Esophagus squamous epithelium (tissue), 4 donors: ENCODE measurements around the gene MYL5.

ENCODE experiments used
- CTCF ChIP-seq, 6 experiments: fragments of 450-650 bp in 4 of 6; fragments of 200-600 bp in 2 of 6; sonication (generic) in 2 of 6; IDR thresholded peaks; one replicate each; pipeline ENCODE4 v1.5.1; 2016 to 2019; ENCODE audit warnings: antibody characterized with exemption in 6 of 6, mild to moderate bottlenecking in 4 of 6, moderate library complexity in 4 of 6
- POLR2A ChIP-seq, 4 donors: fragments of 450-650 bp; IDR thresholded peaks; one replicate each; pipeline ENCODE4 v1.6.1; 2017; ENCODE audit warnings: antibody characterized with exemption in 4 of 4, mild to moderate bottlenecking in 4 of 4, moderate library complexity in 3 of 4

- TF ChIP-seq POLR2A (IDR thresholded peaks at IDR 0.05) (no peak), CTCF (IDR thresholded peaks at IDR 0.05) (no peak)
Measured at GRCh38 chr4:653080-653821, 21.1 kb upstream of the MYL5 start.
